ENCODE measurements around the gene HS3ST5. TPM values are rescaled to one million over a fixed set of nuclear protein-coding genes. Genes with fewer than 3 reads are reported as not detected.

Gene HS3ST5
- total RNA-seq, 1 donor, result not detected

- Histone ChIP-seq H3K9me3 (ENCODE audit: low read depth, low read length) (no peaks in the 10 kb centered on the region), H3K4me3 (ENCODE audit: insufficient read depth, low read length) (no peak overlapping the region), H3K79me2 (ENCODE audit: insufficient read depth, low read length) (no peaks in the 10 kb centered on the region), H3K27ac (ENCODE audit: low read depth, low read length) (no peak overlapping the region), H4K20me1 (ENCODE audit: insufficient read depth, low read length) (no peaks in the 10 kb centered on the region), H3K27me3 (ENCODE audit: insufficient read depth, low read length) (no peaks in the 10 kb centered on the region), H2AFZ (ENCODE audit: low read length) (no peak overlapping the region), H3K4me2 (ENCODE audit: insufficient read depth, low read length) (no peak overlapping the region), H3K4me1 (ENCODE audit: insufficient read depth, low read length) (no peaks in the 10 kb centered on the region), H3K36me3 (ENCODE audit: insufficient read depth, low read length) (no peaks in the 10 kb centered on the region)
- no peak for TF ChIP-seq CTCF (IDR thresholded peaks at IDR 0.05; ENCODE audit: extremely low read depth, low read depth, low read length)
- DNase-seq (ENCODE audit: insufficient read length, low spot score, missing footprints), result no peak
Measured at GRCh38 chr6:114292431-114292830, 50.4 kb downstream of the HS3ST5 start.

DNA sequence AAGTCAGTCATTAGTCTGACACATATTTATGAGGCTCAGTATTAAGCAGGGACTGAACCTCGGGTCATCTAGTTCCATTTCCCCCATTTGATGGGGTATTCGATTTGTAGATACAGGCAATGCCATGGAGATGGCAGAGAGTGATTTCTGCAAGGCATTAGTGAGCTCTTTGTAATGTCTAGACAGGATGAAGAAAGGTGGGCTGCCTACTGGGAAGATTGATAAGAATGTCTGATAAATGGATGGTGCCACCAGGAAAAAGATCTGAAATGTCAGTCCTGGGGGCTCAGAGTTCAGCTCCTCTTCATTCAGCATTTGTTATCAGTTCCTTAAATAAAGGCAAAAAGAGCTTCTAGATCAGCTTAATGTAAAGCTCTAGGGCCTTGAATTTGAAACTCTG lies 51.4 kb downstream of the HS3ST5 start:
- Histone ChIP-seq H3K27me3 (ENCODE audit: insufficient read depth, low read length) (no peaks in the 10 kb centered on the region), H3K79me2 (ENCODE audit: insufficient read depth, low read length) (no peaks in the 10 kb centered on the region), H2AFZ (ENCODE audit: low read length) (no peak overlapping the region), H3K9me3 (ENCODE audit: low read depth, low read length) (no peaks in the 10 kb centered on the region), H3K4me2 (ENCODE audit: insufficient read depth, low read length) (no peak overlapping the region), H3K36me3 (ENCODE audit: insufficient read depth, low read length) (no peaks in the 10 kb centered on the region), H3K4me3 (ENCODE audit: insufficient read depth, low read length) (no peak overlapping the region), H4K20me1 (ENCODE audit: insufficient read depth, low read length) (no peaks in the 10 kb centered on the region), H3K27ac (ENCODE audit: low read depth, low read length) (no peak overlapping the region), H3K4me1 (ENCODE audit: insufficient read depth, low read length) (no peaks in the 10 kb centered on the region)
- no peak for TF ChIP-seq CTCF (IDR thresholded peaks at IDR 0.05; ENCODE audit: extremely low read depth, low read depth, low read length)
- DNase-seq (ENCODE audit: insufficient read length, low spot score, missing footprints), result no peak

DNA sequence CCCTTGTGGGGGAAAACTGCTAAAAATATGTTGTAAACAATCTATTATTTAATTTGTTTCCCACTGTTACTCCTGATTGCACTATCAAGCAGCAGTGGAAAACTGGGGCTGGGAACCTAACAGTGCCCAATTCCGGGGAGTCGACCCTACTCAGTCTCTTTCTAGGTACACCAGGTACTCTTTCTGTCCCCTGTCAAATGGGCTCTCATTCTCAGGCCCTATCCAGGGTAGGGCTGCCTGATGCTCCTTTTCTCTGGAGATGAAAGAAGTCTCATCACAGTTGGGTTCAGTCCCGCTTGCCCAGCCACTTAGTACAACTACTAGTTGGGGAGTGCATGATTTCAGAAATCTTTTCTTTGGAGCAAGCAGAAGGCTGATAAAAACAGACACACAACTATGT lies 52.0 kb downstream of the HS3ST5 start:
- TF ChIP-seq CTCF (IDR thresholded peaks at IDR 0.05; ENCODE audit: extremely low read depth, low read depth, low read length), result no peak
- H3K4me3 ChIP-seq (ENCODE audit: insufficient read depth, low read length), result no peak overlapping the region
- no peaks in the 10 kb centered on the region for H3K36me3 ChIP-seq (ENCODE audit: insufficient read depth, low read length)
- H3K27ac ChIP-seq (ENCODE audit: low read depth, low read length), result no peak overlapping the region
- DNase-seq (ENCODE audit: insufficient read length, low spot score, missing footprints), result no peak
- no peaks in the 10 kb centered on the region for H4K20me1 ChIP-seq (ENCODE audit: insufficient read depth, low read length)
- no peaks in the 10 kb centered on the region for H3K27me3 ChIP-seq (ENCODE audit: insufficient read depth, low read length)
- no peaks in the 10 kb centered on the region for H3K4me1 ChIP-seq (ENCODE audit: insufficient read depth, low read length)
- no peak overlapping the region for H3K4me2 ChIP-seq (ENCODE audit: insufficient read depth, low read length)
- no peaks in the 10 kb centered on the region for H3K9me3 ChIP-seq (ENCODE audit: low read depth, low read length)
- no peak overlapping the region for H2AFZ ChIP-seq (ENCODE audit: low read length)
- H3K79me2 ChIP-seq (ENCODE audit: insufficient read depth, low read length), result no peaks in the 10 kb centered on the region

- no peak overlapping the region for H3K27ac ChIP-seq (ENCODE audit: low read depth, low read length)
Measured at GRCh38 chr6:114288701-114289495, 53.9 kb downstream of the HS3ST5 start.

More at GRCh38 chr6:114288701-114289495, 53.9 kb downstream of the HS3ST5 start:
- Histone ChIP-seq H3K36me3 (ENCODE audit: insufficient read depth, low read length) (no peaks in the 10 kb centered on the region), H2AFZ (ENCODE audit: low read length) (no peak overlapping the region), H3K9me3 (ENCODE audit: low read depth, low read length) (no peaks in the 10 kb centered on the region), H3K79me2 (ENCODE audit: insufficient read depth, low read length) (no peaks in the 10 kb centered on the region), H3K4me1 (ENCODE audit: insufficient read depth, low read length) (no peaks in the 10 kb centered on the region), H3K4me3 (ENCODE audit: insufficient read depth, low read length) (no peak overlapping the region), H4K20me1 (ENCODE audit: insufficient read depth, low read length) (no peaks in the 10 kb centered on the region), H3K27me3 (ENCODE audit: insufficient read depth, low read length) (no peaks in the 10 kb centered on the region), H3K4me2 (ENCODE audit: insufficient read depth, low read length) (no peak overlapping the region)
- no peak for TF ChIP-seq CTCF (IDR thresholded peaks at IDR 0.05; ENCODE audit: extremely low read depth, low read depth, low read length)
- DNase-seq (ENCODE audit: insufficient read length, low spot score, missing footprints), result no peak
